Stimulated activated CD4-positive, alpha-beta T cell treated with anti-CD3 and anti-CD28 coated beads, Interleukin-4, amount 100 ng/mL, for 24 hours (primary cell): ENCODE results near the gene SYMPK.
"Not testable (repeated sequence)": the region's sequence is repeated elsewhere in the genome, so short reads cannot be mapped to it uniquely, and the experiment has no call there.

Source experiments
- DNase-seq: peaks from one replicate; pipeline ENCODE4 v3.0.0-alpha.2; 2020

Gene SYMPK

GRCh38 chr19:45885556-45886426, 22.8 kb upstream of the SYMPK start, which contains the start of gene IRF2BP1:
IRF2BP1 (minus strand) TSS chr19:45886141; CDS start chr19:45885774, 367 bp downstream.
- peak; percentile 90 for DNase-seq

DNA sequence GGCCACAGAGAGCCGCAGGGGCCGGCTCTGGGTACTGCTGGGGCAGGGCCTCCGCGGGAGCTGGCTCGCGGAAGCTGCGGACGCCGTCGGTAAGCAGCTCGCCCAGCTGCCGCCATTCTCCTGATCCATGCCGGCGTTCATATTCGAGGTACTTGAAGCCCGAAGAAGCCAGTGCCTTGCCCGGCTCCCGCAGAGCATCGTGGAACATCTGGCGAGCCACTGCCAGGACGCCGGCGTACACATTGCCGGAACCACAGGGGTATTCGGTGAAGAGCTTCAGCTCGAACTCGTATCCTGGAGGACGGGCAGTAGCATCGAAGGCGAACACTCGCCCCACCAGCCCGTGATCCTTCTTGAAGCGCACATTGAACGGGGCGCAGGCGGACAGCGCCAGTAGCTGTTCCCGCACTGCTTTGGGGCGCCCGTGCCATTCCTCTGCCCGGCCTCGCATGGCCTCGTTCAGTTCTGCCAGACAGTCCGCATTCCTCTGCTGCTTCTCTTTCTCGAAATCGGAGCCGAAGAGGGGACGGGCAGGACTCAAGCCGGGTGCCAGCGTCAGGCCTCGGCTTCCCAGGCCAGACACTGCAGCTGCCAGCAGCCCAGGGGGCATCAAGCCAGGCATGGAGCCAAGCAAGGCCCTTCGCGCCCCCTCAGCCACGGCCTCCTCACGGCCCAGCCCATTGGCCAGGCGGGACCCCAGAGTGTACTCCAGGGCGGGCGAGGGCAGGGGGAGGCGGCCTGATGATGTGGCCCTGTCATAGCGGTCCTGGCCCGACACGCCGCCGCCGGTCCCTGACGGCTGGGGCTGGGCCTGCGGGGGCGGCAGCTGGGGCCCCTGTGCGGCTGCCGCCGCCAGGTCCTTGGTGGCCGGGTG, 22.0 kb upstream of the SYMPK start:
- peak; percentile 11 for DNase-seq

GRCh38 chr19:45883881-45884681, 21.1 kb upstream of the SYMPK start:
- no peak for DNase-seq

DNA sequence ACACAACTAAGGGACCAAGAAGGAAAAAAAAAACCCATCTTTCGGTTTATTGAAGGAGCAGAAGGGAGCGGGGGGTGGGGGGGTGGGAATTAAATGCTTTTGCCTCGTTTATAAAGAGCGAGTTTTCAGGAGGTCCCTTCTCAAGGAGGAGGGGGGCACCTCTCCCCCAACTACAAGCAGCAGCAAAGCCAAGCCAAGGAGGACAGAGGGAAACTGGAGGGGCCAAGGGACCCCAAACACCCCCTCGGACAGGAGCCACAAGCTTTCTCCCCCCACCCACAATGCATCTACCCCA, 20.6 kb upstream of the SYMPK start:
- no peak for DNase-seq

DNA sequence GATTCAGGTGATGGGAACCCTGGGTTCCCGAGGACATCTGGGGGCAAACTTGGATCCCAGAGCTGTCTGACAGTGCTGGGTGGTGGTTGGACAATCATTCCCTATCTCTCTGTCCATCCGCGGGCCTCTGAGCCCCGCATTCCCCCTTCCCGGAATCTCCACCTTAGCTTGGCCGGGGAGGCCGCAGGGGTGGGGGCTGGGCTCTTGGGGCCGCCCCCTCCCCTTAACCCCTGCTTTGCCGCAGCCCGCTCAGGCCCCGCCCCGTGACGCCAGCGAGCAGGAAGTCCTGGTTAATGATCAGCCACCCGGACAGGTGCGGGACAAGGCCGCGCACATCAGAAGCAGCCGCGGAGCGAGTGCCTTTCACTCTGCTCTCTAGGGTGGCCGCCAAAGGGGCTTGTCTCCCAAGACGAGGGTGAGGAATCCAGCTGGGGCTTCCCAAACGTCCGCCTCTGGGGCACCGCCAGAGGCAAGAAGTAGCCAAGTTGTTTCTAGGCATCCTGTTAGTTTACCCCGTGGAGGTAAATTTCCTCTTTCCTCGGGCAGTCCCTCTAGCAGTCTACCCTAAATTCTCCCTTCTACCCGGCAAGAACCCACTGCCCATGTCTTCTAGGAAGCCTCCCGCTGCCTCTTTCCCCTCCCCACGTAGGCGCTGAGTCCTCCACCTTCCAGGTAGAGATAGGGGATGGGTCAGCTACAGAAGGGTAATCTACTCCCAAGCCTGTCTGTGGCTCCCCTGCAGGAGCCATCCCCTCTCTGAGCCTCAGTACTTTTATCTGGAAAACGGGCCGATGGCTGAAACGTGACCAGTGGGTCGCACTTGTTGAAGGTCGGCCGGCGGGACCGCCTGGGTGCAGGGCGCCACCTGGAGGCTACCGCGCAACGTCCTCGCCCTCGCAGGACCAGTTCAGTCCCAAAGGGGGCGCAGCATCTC, 20.0 kb upstream of the SYMPK start:
- peak; percentile 88 for DNase-seq

DNA sequence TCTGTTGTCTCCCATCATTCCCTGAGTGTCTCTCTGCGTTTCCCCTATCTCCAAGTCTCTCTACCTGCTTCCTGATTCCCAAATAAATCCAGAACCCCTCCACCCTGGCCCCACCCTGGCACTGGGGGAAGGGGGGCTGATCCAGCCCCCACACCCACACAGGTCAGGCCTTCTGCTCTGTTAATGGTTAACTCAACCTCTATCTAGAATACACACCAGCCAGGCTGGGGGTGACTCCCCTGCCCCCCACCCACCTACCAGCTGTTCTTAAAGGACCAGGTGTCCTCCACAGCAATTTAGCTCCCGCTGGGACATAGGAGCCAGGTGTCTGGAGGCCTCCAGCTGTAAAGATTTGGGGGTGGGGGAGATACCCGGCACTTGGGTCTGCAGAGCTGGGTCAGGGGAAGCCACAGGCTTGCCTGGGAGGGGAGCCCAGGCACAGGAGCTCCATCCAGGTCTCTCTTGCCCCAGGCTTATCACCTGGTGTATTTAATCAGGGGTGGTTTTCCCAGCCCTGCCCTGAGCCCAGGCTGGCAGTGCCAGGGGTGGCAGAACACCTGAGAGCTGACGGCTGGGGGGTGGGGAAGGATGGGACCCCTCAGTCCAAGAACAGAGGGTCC, 19.1 kb upstream of the SYMPK start:
- DNase-seq, result no peak

DNA sequence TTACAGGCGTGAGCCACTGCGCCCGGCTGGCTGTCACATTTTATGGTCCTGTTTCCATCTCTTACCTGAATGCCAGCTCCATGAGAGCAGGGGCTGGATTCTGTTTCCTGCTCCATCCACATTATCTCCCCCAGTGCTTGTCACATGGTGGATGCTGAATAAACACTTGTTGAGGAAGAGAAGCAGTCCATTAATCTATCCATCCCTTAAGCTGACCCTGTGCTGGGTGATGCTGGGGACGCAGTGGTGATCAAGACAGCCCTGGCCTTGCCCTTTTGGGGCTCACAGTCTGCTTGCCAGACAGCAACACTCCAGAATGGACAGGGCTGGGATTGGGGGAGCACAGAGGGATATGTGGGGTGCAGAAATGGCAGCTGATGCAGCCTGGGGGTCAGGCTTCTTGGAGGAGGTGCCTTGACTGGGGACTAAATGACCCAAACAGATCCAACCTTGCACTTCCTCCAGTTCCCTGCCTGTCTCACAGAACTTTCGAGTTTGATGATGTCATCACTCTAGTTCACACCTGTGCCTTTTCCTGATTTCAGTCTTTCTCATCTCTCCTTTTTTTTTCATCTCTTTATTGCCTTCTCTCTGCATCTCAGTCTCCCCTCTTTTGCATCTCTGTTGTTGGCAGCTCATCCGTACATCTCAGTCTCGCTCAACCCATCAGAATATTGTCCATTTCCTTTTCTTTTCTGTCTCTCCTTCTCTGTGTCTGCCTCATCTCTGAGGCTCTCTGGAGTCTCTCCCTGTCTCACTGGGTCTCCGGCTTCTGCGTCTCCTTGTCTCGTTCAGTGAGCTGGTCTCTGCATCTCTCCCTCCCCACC, 18.3 kb upstream of the SYMPK start:
- no peak for DNase-seq

GRCh38 chr19:45879971-45880370, 17.0 kb upstream of the SYMPK start:
- DNase-seq, result no peak

DNA sequence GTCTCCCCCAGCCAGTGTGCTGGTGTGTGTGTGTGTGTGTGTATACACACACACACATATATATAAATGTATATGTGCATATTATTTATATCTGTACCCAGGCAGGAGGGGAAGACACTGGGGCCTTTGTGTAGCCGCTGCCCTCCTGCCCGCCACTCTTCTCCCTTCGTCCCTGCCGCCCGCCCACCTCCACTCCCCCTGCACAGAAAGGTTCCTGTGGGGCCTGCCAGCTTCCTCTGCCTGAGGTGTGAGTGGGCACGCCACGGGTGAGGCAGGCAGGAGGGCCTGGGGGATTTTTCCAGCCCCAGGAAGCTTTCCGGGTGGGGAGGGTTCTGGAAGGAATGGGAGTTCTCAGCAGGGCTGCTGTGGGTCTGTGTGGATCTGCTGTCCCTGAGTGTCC, 16.1 kb upstream of the SYMPK start:
- DNase-seq, result no peak

DNA sequence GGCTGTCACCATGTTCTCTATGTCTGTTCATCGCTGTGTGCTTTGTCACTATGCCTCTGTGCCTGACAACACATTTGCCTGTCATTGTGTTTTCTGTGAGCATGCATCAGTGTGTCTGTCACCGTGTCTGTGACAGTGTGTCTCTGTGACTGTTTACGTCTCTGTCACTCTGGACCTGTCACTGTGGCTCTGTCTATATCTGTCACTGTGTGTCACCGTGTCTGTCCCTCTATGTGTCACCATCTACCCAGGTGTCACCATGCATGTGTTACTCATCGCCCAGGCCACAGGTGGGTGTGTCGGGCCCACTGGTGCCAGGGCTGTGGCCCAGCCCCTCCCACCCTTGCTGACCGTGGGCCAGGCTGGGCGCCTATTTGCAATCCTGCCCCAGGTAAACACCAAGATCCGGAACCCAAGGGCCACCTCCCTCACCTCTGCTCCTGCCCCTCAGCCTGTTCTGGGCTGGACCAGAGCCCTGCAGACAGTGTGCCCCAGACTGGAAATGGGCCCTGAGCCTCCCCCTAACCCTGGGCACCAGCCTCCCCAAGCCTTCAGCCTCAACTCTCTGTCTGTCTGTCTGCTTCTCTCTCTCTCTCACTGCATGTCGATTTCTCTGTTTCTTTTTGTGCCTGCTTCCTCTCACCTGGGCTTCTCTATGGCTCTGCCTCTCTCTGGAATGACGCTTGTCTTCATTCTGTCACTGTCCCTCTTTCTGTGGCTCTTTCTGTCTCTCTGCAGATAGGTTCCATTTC, 15.3 kb upstream of the SYMPK start:
- peak; percentile 24 for DNase-seq

GRCh38 chr19:45876411-45877197, 13.7 kb upstream of the SYMPK start:
- peak; percentile 49 for DNase-seq

- no peak for DNase-seq
These were observed 13.1 kb upstream of the SYMPK start for GRCh38 chr19:45876161-45876410.

DNA sequence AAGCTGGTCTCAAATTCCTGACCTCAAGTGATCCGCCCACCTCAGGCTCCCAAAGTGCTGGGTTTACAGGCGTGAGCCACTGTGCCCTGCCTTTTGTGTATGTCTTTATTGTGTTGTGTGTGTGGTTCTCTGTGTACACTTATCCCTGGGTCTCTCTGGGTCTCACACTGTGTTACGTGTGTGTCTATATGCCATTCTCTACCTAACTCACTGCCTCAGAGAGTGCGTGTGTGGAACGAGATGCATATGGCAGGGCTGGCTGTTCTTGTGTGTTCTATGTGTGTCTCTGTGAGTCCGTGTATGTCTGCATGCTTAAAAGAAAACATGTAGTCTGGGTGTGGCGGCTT, 11.6 kb upstream of the SYMPK start:
- DNase-seq, result no peak

DNA sequence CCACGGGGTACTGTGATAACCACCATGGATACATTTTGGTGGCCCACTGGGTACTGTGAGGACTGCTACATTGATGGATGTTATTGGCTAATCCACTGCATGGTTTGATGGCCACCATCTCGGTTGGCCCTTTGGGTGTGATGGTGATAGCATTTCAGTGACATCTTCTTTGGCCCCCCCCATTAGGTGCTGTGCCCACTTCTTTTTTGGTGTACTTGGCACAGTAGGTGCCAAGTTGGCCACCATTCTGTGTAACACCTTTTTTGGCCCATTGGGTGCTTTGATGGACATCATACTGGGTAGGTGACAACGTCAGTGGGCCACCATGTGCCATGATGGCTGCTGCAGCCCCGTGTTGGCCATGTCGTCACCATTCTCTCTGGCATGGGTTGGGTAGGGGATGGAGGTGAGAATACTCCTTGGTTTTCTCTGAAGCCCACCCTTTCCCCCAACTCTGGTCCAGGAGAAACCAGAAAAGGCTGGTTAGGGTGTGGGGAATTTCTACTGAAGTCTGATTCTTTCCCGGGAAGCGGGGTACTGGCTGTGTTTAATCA, 10.3 kb upstream of the SYMPK start:
- no peak for DNase-seq

DNA sequence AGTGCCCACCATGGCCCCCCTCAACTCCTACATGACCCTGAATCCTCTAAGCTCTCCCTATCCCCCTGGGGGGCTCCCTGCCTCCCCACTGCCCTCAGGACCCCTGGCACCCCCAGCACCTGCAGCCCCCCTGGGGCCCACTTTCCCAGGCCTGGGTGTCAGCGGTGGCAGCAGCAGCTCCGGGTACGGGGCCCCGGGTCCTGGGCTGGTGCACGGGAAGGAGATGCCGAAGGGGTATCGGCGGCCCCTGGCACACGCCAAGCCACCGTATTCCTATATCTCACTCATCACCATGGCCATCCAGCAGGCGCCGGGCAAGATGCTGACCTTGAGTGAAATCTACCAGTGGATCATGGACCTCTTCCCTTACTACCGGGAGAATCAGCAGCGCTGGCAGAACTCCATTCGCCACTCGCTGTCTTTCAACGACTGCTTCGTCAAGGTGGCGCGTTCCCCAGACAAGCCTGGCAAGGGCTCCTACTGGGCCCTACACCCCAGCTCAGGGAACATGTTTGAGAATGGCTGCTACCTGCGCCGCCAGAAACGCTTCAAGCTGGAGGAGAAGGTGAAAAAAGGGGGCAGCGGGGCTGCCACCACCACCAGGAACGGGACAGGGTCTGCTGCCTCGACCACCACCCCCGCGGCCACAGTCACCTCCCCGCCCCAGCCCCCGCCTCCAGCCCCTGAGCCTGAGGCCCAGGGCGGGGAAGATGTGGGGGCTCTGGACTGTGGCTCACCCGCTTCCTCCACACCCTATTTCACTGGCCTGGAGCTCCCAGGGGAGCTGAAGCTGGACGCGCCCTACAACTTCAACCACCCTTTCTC, 9.4 kb upstream of the SYMPK start:
- no peak for DNase-seq

DNA sequence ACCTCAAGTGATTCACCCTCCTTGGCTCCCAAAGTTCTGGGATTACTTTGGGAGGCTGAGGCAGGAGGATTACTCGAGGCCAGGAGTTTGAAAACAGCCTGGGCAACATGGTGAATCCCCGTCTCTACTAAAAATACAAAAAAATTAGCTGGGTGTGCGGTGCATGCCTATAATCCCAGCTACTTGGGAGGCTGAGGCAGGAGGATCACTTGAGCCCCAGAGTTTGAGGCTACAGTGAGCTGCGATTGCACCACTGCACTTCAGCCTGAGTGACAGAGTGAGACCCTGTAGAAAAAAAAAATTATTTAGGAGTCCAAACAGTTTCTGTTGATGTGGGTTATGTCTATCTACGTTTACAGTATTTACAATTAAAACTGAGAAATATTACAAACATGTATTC, 7.9 kb upstream of the SYMPK start:
- DNase-seq, result no peak

DNA sequence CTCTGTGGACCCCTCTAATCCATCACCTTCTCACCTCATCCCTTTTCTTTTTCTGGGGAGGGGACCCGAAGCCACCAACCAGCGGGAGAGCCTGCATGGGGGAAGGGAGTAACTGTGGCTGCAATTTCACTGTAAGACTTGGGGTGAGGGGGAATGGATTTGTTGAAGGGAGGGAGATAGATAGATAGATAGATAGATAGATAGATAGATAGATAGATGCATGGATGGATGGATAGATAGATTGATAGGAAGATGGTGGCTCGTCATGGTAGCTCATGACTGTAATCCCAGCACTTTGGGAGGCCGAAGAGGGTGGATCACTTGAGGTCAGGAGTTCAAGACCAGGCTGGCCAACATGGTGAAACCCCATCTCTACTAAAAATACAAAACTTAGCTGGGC, 4.3 kb upstream of the SYMPK start:
- not testable (repeated sequence) for DNase-seq
